SK-N-DZ (cell line): ENCODE data around the gene MARK1.

Experiments
- DNase-seq: peaks from one replicate; pipeline ENCODE4 v3.0.0-alpha.2; 2015; ENCODE audit warnings: low spot score
- small RNA-seq, 2 experiments: library from RNA; depleted of rRNA; stranded (forward); fragments of <200 nt; gene quantifications; one replicate each; pipeline ENCODE3, GENCODE V24; 2014

The MARK1 gene

GRCh38 chr1:220710333-220710732 is 182.4 kb downstream of the MARK1 start:
- DNase-seq, result no peak

GRCh38 chr1:220711056-220711809 is 183.3 kb downstream of the MARK1 start:
- no peak for DNase-seq

Small RNAs within 50 kb of the gene (small RNA-seq; reads per million reads assigned to genes)
- 0 to 0.09 reads per million in 2 experiments for gene RN7SL464P
